Activated CD8-positive, alpha-beta memory T cell treated with anti-CD3 and anti-CD28 coated beads, Interleukin-2, amount 50 U/mL, for 24 hours (primary cell): Measurements from ENCODE around the gene MYL11.
"Not testable (repeated sequence)": the region's sequence is repeated elsewhere in the genome, so short reads cannot be mapped to it uniquely, and the experiment has no call there.

Experiments
- DNase-seq: peaks from one replicate; pipeline ENCODE4 v3.0.0-alpha.2; 2020; ENCODE audit errors: extremely low read depth

MYL11 gene

DNA sequence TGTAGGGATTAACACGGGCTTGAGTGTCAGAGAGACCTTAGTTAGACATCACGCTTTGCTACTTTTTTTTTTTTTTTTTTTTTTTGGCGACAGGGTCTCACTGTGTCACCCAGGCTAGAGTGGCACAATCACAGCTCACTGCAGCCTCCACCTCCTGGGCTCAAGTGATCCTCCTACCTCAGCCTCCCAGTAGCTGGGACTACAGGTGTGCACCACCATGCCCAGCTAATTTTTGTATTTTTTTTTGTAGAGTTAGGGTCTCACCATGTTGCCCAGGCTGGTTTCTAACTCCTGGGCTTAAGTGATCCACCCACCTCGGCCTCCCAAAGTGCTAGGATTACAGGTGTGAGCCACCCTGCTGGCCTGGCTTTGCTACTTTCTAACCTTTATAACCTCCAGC lies 22.0 kb downstream of the MYL11 start:
- DNase-seq = not testable (repeated sequence)

DNA sequence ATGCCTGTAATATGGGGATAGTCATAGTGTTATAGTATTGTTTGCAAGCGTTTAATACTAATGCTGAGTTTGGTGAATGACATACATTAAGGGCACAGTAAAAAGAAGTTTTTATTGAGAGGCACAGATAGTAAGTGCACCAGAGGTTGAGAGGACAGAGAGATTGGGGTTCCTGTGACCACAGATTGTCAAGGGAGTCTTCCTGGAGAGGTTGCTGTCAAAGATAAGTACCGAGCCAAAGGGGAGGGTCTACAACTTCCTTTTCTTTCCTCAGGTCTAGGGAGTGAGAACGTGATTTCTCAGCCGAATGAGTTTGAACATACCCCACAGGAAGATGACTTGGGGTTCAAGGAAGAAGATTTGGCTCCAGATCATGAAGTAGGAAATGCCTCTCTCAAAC lies 22.5 kb downstream of the MYL11 start:
- no peak for DNase-seq

DNA sequence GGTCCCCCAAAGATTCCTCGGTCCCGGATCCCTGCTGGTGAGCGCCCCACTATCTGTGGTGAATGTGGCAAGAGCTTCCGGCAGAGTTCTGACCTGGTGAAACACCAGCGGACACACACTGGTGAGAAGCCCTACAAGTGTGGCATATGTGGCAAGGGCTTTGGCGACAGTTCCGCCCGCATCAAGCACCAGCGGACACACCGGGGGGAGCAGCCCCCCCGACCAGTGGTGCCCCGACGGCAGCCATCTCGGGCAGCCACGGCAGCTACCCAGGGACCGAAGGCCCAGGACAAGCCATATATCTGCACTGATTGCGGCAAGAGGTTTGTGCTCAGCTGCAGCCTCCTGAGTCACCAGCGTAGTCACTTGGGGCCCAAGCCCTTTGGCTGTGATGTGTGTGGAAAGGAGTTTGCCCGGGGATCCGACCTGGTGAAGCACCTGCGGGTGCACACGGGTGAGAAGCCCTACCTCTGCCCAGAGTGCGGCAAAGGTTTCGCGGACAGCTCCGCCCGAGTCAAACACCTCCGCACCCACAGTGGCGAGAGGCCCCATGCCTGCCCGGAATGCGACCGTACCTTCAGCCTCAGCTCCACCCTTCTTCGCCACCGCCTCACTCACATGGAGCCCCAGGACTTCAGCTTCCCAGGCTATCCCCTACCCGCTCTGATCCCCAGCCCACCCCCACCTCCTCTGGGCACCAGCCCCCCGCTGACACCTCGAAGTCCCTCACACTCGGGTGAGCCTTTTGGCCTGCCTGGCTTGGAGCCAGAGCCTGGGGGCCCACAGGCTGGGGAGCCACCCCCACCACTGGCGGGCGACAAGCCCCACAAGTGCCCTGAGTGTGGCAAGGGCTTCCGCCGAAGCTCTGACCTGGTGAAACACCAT lies 23.4 kb downstream of the MYL11 start:
- DNase-seq = no peak

DNA sequence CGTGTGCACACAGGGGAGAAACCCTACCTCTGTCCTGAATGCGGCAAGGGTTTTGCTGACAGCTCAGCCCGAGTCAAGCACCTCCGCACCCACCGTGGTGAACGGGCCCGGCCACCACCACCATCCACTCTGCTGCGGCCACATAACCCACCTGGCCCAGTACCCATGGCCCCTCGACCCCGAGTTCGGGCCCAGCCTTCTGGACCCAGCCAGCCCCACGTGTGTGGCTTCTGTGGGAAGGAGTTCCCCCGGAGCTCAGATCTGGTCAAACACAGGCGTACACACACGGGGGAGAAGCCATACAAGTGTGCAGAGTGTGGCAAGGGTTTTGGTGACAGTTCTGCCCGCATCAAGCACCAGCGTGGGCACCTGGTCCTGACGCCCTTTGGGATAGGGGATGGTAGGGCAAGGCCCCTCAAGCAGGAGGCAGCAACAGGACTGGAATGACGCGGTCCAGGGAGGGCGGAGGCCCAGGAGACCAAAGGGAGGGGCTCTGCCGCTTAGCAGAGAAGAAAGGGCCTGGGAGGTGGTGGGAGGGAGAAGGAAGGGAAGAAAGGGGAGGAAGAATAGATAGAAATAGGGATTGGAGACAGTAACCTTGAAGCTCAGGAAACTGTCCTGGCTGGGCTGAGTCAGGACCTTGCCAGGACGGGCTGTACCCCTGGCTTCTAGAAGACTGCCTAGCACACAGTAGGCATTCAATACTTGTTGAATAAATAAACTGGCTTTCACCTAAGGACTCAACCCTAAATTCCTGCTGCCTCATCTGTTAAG lies 24.2 kb downstream of the MYL11 start:
- DNase-seq = no peak

DNA sequence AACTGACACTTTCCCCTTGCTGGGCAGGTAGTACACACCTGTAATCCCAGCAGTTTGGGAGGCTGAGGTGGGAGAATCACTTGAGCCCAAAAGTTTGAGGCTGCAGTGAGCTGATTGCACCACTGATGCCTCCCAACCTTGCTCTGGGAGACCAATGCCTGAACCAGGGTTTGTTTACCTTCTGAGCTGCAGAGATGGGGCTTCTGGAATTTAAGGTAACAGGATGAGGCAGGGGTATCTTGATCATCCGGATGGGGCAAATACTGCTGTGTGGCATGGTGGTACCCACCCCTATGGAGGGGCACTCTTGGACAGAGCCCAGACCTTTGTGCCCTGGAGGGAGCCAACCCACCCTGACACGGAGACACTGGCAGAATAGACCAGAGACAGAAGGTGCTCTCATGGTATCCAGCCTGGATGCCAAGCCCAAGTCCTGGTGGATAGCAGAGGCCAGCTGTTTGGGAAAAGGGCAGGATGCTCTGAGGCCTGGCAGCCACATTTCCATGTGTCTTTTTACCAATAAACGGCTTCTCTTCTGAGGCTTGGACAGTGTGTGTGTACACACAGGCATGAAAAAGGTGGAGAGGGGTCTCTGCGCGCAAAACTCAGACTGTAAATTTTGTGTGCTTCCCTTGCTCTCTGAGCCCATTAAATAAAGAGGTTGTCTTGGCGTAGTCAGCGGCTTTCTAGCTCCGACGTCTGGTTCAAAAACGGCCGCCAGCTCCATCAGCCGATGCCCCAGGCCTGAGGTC lies 25.0 kb downstream of the MYL11 start:
- DNase-seq = no peak

DNA sequence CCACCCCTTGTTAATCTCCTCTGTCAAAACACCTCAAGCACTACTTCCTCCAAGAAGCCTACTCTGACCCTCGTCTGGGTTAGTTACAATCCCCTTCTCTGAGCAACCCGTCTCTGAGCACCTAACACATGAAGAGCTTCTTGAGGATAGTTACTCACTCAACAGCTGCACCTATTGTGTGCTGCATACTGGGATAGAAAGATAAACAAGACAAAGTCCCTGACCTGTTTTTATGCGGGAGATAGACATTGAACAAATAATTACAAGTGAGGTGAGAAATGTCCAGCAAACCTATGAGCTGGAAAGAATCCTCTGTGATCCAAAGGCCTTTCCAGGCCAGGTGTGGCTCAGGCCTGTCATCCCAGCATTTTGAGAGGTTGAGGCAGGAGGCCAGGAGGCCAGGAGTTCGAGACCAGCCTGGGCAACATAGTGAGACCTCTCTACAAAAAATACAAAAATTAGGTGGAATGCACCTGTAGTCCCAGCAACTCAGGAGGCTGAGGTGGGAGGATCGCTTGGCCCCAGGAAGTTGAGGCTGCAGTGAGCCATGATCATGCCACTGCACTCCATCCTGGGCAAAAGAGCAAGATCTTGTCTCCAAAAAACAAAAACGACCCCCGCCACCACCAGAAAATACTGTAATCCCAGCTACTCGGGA lies 27.3 kb downstream of the MYL11 start:
- no peak for DNase-seq

DNA sequence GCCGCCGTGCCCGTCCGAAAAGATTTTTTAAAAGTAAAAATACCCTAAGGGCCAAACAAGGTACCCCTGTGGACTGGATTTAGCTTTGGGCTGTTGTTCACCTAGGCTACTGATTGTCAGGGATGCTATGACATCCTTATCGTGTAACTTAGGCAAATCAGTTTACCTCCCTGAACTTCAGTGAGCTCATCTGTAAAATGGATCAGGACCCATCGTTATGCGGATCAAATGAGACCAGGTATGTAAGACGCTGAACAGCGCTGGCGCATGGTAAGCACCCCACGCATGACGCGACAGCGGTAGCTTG lies 32.1 kb downstream of the MYL11 start:
- DNase-seq = no peak

DNA sequence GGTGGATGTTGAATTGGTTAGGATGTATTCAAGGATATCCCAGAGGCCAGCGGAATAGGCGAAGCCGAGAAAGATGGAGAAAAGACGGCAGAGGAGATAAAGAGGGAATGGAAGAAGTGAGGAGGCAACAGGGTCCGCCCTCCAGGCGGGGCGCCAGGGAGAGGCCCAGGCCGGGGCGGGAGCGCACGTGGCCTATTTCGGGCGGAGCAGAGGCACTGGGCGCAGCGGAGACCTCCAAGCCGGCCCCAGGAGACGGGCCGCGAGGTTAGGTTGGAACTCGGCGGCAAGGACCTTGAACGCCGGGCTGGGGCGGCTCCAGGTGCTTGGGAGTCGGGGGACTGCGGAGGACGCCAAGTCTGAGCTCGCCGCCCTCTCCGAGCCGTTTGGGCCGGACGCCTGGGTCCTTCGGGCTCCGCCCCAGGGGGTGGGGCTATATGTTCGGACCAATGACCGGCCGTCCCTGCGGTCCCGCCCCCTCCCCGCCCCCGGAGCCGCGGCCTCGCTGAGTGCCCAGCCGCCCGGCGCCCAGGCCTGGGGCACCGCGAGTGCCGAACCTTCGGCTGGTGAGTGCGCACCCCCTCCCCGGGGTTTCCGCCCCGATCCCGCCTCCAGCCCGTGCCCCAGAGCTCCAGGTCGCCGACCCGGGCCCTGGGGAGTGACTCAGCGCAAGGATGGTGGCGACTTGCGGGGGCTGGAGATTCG lies 32.7 kb downstream of the MYL11 start, which contains the start of gene ZNF771:
TSS of gene ZNF771 (plus strand) at position 505 of the 702 bp plus-strand sequence. CDS start 448 bp downstream, outside the sequence.
- DNase-seq = peak; percentile 72

DNA sequence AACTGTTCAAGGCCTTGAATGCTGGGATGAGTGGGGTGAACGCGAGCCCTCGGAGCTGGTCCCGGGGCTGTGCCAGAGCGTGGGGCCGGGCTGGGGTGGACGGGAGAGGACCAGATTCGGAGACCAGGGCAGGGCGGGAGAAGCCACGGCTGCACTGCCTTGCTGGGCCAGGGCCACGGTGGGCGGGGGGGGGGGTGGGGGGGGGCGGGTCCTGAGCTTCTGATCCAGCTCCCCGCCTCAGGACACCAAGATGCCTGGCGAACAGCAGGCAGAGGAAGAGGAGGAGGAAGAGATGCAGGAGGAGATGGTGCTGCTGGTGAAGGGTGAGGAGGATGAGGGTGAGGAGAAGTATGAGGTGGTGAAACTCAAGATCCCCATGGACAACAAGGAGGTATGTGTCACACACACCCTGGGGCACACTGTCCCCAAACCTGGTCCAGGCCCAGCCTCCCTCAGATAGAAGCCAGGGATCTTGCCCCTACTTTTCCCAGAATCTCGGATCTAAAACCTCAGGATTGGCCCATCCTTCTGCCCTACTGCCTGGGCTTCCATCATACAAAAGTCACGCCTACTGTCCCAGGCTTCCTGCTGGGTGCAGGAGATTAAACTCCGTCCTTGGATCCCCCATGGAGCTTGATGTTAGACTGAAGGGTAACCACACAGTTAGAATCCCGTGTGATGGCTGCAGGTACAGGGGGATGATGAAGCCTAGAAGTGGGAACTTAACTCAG lies 33.4 kb downstream of the MYL11 start:
- no peak for DNase-seq

DNA sequence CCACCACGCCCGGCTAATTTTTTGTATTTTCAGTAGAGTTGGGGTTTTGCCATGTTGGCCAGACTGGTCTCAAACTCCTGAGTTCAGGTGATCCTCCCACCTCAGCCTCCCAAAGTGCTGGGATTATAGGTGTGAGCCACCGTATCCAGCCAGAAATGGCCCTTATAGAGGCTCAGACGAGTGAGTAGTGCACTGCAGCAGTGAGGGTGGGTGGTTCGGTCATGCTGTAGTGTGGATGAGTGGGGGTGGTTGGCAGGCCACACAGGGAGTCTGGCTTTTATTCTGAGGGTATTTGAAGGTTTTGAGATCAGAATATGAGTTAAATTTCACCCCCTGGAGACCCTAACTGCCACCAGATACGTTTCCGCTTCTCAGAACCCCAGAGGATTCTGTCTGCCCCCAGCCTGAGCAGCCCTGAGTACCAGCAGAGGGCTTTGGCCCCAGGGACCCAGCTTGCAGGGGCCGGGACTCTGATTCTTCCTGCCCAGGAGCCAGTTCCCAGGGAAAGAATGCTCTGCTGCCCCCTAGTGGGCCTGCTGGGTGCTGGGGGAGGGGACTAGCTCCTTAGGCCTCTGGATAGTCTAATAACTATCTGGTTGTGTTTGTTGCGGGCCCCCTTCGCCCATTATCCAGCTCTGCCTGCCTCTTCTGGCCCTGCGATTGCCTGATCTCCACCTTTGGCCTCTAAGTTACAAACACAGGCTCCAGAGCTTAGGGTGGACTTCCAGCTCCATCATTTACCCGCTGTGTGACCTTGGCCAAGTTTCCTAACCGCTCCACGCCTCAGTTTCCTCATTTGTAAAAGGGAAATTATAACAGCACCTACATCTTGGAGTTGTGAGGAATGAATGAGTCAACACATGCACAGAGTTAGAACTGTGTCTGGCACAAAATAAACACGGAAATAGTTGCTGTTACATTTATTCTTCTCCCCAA lies 34.8 kb downstream of the MYL11 start:
- peak; percentile 80 for DNase-seq

DNA sequence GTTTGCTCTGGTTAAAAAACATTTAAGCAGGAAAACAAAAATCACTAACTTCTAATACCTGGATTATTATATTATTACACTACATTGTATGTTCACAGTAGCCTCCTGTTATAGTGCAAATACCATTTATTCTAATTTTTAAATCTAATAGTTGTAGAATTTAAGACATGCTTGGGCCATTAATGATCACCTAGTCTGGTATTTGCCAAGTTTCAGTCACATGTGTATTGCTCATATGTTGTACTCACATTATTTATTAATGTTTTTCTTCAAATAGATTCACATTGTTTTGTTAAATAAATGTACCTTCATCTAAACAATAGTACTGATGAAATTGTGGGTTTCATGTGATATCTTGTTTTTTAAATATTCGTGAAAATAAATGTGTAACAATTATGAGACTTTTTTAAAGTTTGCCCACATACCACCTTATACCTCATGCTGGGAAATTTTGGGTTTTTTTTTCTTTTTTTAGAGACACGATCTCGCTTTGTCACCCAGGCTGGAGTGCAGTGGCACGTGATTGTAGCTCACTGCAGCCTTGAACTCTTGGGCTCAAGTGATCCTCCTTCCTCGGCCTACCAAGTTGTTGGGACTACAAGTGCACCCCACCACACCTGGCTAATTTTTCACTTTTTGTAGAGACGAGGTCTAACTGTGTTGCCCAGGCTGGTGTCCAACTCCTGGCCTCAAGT lies 38.7 kb downstream of the MYL11 start:
- no peak for DNase-seq

DNA sequence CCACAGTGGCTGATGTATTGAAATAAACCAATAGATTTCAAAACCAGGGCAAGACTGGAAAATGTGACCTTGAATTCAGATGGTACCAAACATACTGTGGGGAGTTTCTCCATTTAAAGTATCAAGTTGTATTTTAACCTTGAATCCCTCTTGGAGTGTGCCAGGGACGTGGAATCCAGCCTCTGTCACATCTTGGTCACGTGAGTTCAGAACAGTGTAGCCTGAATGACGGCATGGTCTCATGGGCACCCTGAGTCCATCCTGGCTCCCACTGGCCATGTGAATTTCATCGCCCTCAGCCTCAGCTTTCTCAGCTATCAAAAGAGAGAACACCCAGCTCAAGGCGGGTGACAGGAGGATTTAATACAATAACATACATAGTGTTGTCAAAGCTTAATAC lies 39.6 kb downstream of the MYL11 start:
- no peak for DNase-seq

DNA sequence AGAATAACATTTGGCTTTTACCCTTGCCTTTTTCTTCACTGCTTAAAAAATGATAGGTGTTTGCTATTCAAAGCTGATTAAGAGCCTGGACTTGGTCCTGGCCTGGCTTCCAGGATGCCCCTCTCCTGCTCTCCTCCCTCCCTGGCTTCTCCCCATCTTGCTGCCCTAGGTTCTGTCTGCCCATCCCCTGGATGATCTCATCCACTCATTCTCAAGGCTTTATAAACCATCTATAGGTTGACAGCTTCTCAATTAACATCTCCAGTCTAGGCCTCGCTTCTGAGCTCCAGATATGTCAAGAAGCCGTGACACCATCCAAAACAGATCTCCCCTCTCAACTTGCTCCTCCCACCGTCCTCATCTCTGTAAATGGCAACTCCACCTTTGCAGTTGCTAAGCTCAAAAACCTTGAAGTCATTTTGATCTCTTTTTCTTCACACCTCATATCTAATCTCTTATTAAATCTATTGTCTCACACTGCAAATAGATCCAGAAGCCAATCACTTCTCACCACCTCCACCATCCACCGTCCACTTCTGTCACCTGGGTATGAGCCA lies 41.5 kb downstream of the MYL11 start:
- no peak for DNase-seq

DNA sequence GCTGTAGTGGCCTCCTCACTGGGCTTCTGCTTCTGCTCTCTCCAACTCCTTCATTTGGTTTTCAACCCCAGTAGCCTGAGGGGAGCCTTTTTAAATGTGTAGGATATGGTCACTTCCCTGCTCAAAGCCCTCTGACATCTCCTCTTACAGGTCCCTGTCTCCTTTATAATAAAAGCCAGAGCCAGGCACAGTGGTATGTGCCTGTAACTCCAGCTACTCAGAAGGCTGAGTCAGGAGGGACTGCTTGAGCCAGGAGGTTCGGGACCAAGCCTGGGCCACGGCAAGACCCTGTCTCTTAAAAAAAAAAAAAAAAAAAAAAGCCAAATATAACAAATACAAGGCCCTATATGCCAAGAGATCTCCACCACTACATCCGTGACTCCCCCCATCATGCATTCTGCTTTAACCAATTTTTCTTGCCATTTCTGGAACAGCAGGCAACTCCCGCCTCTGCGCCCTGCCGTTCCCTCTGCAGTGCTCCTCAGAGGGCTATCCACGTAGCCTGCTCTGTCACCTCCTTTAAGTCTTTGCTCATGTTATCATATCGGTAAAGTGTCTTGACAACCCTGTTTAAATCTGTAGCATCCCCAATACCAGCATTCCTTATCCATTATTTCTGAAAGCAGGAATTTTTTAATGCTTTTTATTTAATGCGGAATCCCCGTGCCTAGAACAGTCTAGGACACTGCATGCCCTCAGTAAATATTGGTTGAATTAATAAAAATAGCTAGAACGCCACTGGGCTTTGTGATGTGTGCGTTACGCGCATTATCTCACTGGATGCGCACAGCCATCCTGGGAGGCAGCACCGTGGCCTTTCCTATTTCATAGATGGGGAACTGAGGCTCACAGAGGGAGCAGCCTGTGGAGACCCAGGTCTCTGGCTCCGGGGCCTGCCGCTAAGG lies 42.3 kb downstream of the MYL11 start:
- no peak for DNase-seq

DNA sequence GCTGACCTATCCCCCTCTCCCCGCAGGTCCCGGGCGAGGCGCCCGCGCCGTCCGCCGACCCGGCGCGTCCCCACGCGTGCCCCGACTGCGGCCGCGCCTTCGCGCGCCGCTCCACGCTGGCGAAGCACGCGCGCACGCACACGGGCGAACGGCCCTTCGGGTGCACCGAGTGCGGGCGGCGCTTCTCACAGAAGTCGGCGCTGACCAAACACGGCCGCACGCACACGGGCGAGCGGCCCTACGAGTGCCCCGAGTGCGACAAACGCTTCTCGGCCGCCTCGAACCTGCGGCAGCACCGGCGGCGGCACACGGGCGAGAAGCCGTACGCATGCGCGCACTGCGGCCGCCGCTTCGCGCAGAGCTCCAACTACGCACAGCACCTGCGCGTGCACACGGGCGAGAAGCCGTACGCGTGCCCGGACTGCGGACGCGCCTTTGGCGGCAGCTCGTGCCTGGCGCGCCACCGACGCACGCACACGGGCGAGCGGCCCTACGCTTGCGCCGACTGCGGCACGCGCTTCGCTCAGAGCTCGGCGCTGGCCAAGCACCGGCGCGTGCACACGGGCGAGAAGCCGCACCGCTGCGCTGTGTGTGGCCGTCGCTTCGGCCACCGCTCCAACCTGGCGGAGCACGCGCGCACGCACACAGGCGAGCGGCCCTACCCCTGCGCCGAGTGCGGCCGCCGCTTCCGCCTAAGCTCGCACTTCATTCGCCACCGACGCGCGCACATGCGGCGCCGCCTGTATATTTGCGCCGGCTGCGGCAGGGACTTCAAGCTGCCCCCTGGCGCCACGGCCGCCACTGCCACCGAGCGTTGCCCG lies 43.1 kb downstream of the MYL11 start:
- no peak for DNase-seq

DNA sequence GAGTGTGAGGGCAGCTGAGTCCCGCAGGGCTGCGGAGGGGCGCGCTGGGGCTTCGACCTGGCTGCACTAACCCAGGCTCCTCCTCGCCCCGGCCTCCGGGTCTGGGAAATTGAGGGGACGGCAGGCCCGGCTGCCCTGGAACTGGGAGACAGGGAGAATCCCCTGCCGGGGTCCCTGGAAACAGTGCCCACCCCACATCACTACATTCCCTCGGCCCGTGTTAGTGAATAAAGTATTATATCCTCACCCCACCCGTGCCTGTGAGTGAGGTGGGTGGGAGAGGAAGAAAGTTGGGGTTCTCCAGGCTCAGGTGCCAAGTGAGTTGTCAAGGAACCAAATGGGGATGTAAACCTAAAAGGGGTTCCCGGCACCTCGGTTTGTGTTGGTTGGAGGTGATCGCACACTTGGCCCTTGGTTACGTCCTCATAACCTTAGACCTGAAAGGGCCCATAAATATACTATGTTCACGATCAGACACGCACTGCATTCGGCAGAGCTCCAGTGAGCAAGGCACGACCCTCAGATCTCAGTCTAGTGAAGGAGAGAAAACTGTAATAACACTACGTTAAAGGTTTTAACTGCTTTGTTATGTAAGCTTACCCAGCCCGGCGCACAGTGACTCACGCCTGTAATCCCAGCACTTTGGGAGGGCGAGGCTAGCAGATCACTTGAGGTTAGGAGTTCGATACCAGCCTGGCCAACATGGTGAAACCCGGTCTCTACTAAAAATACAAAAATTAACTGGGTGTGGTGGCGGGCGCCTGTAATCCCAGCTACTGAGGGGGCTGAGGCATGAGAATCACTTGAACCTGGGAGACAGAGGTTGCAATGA lies 44.0 kb downstream of the MYL11 start:
- DNase-seq = no peak
